Nephron (organoid): ENCODE results near the gene LMO7.
A peak's percentile ranks its signal among the peaks of the same experiment; 100 is the strongest.

Experiments
- H3K27ac Mint-ChIP-seq, 3 experiments: 2 replicates each; pipeline ENCODE4 v1.8.0; 2020; ENCODE audit warnings: mixed read lengths in 3 of 3, mild to moderate bottlenecking in 2 of 3, moderate library complexity in 1 of 3
- H3K27me3 Mint-ChIP-seq: 2 replicates; pipeline ENCODE4 v1.8.0; 2021; ENCODE audit warnings: low read depth, mild to moderate bottlenecking, moderate library complexity, mixed read lengths
- H3K36me3 Mint-ChIP-seq: 2 replicates; pipeline ENCODE4 v1.8.0; 2020; ENCODE audit warnings: low read depth, mixed read lengths
- H3K4me1 Mint-ChIP-seq: 2 replicates; pipeline ENCODE4 v1.8.0; 2020; ENCODE audit warnings: mixed read lengths
- H3K4me3 Mint-ChIP-seq, 3 experiments: 2 replicates each; pipeline ENCODE4 v1.8.0; 2020; ENCODE audit warnings: mild to moderate bottlenecking in 3 of 3, mixed read lengths in 3 of 3, moderate library complexity in 2 of 3
- H3K9me3 Mint-ChIP-seq: 2 replicates; pipeline ENCODE4 v1.8.0; 2020; ENCODE audit warnings: mixed read lengths
- CTCF ChIP-seq, 3 experiments: fragments of 200-600 bp; sonication (generic); IDR thresholded peaks; one replicate each; pipeline ENCODE4 v1.5.0; 2021; ENCODE audit warnings: antibody characterized with exemption in 3 of 3; ENCODE audit not compliant: unreplicated experiment in 3 of 3

Gene LMO7

DNA sequence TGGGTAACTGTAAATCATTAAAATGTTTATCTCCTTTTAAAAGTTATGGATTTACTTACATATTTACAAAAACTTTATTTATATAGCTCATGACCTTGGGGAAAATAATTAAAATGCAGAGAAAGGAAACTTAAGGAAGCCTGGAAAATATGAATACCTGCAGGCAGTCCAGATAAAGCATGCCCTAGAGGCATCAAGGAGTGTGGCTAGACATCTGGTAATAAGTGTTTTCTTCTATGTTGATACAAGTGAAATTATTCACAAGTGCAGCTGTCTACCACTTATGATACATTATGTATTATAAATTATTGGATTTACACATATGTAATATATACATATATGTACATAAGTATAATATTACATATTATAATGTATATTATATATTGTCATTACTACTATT is 207.9 kb downstream of the LMO7 start:
- H3K4me1 Mint-ChIP-seq: no peaks in the 10 kb centered on the region
- peaks cover 37% of the 10 kb centered on the region for H3K36me3 Mint-ChIP-seq
- H3K9me3 Mint-ChIP-seq: no peaks in the 10 kb centered on the region
- H3K27ac Mint-ChIP-seq: no peak overlapping the region
- no peak overlapping the region for H3K4me3 Mint-ChIP-seq
- TF ChIP-seq CTCF (IDR thresholded peaks at IDR 0.05; ENCODE audit: unreplicated experiment in 3 of 3): no peak
- H3K27me3 Mint-ChIP-seq: no peaks in the 10 kb centered on the region

GRCh38 chr13:75847588-75847987 is 211.5 kb downstream of the LMO7 start:
- no peak for TF ChIP-seq CTCF (IDR thresholded peaks at IDR 0.05; ENCODE audit: unreplicated experiment in 3 of 3)
- Mint-ChIP-seq H3K36me3 (peaks cover 22% of the 10 kb centered on the region), H3K9me3 (no peaks in the 10 kb centered on the region), H3K27ac (peak overlapping the region in 1 of 3 experiments; percentile 16), H3K4me1 (no peaks in the 10 kb centered on the region), H3K27me3 (no peaks in the 10 kb centered on the region), H3K4me3 (no peak overlapping the region)

GRCh38 chr13:75850916-75851315 is 214.8 kb downstream of the LMO7 start:
- peaks cover 14% of the 10 kb centered on the region for H3K36me3 Mint-ChIP-seq
- no peaks in the 10 kb centered on the region for H3K27me3 Mint-ChIP-seq
- peaks cover 4% of the 10 kb centered on the region for H3K4me1 Mint-ChIP-seq
- no peaks in the 10 kb centered on the region for H3K9me3 Mint-ChIP-seq
- no peak overlapping the region for H3K27ac Mint-ChIP-seq
- H3K4me3 Mint-ChIP-seq: no peak overlapping the region
- TF ChIP-seq CTCF (IDR thresholded peaks at IDR 0.05; ENCODE audit: unreplicated experiment in 3 of 3): no peak

DNA sequence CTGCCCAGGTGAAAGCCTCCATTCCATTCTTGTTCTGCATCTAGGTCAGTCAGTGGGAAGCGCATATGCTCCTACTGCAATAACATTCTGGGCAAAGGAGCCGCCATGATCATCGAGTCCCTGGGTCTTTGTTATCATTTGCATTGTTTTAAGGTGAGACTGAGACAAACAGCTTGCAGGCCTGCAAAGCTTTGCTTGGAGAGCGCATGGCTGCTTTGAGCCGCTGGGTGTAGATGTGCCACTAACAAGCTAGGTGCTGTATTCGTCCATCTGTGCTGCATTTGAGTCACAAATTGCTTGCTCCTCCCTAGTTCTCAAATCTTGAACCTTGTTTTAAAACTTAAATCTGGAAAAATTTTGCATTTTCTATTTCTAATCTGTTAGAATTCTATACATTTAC is 219.1 kb downstream of the LMO7 start:
- Mint-ChIP-seq H3K27ac (no peak overlapping the region), H3K27me3 (no peaks in the 10 kb centered on the region), H3K9me3 (no peaks in the 10 kb centered on the region), H3K36me3 (peaks cover 7% of the 10 kb centered on the region), H3K4me3 (no peak overlapping the region), H3K4me1 (peaks cover 4% of the 10 kb centered on the region)
- TF ChIP-seq CTCF (IDR thresholded peaks at IDR 0.05; ENCODE audit: unreplicated experiment in 3 of 3): no peak

- H3K9me3 Mint-ChIP-seq: no peaks in the 10 kb centered on the region
Measured at GRCh38 chr13:75855847-75856246, 219.7 kb downstream of the LMO7 start.

More at GRCh38 chr13:75855847-75856246, 219.7 kb downstream of the LMO7 start:
- peaks cover 4% of the 10 kb centered on the region for H3K36me3 Mint-ChIP-seq
- H3K4me1 Mint-ChIP-seq: peaks cover 4% of the 10 kb centered on the region
- no peak overlapping the region for H3K27ac Mint-ChIP-seq
- no peak for TF ChIP-seq CTCF (IDR thresholded peaks at IDR 0.05; ENCODE audit: unreplicated experiment in 3 of 3)
- H3K4me3 Mint-ChIP-seq: no peak overlapping the region
- no peaks in the 10 kb centered on the region for H3K27me3 Mint-ChIP-seq
